Measurements from ENCODE around the gene GPR37L1. TPM values are rescaled to one million over a fixed set of nuclear protein-coding genes. Genes with fewer than 3 reads are reported as not detected.
"Not testable (repeated sequence)": the region's sequence is repeated elsewhere in the genome, so short reads cannot be mapped to it uniquely, and the experiment has no call there.

GPR37L1 gene
- total RNA-seq, 1 experiment from 2014 or later = not detected

GRCh38 chr1:202168861-202169260 is 46.1 kb downstream of the GPR37L1 start:
- Histone ChIP-seq H3K27me3 (no peaks in the 10 kb centered on the region), H3K4me3 (no peak overlapping the region), H3K9me3 (no peaks in the 10 kb centered on the region), H3K36me3 (no peaks in the 10 kb centered on the region)
- no peak for DNase-seq

GRCh38 chr1:202170726-202171125 is 48.0 kb downstream of the GPR37L1 start:
- Histone ChIP-seq H3K27me3 (no peaks in the 10 kb centered on the region), H3K4me3 (no peak overlapping the region), H3K36me3 (no peaks in the 10 kb centered on the region), H3K9me3 (no peaks in the 10 kb centered on the region)
- DNase-seq = no peak

GRCh38 chr1:202171292-202172014 is 48.7 kb downstream of the GPR37L1 start:
- Histone ChIP-seq H3K9me3 (no peaks in the 10 kb centered on the region), H3K4me3 (no peak overlapping the region), H3K27me3 (no peaks in the 10 kb centered on the region), H3K36me3 (no peaks in the 10 kb centered on the region)
- DNase-seq = no peak

- H3K36me3 ChIP-seq = no peaks in the 10 kb centered on the region
- no peaks in the 10 kb centered on the region for H3K27me3 ChIP-seq
- no peaks in the 10 kb centered on the region for H3K9me3 ChIP-seq
- no peak for DNase-seq
- no peak overlapping the region for H3K4me3 ChIP-seq
These were observed 49.3 kb downstream of the GPR37L1 start for GRCh38 chr1:202172015-202172355.

- no peak for DNase-seq
- no peaks in the 10 kb centered on the region for H3K9me3 ChIP-seq
- no peaks in the 10 kb centered on the region for H3K27me3 ChIP-seq
- H3K36me3 ChIP-seq = no peaks in the 10 kb centered on the region
- no peak overlapping the region for H3K4me3 ChIP-seq
These were observed 51.3 kb downstream of the GPR37L1 start for GRCh38 chr1:202173993-202174392.

- DNase-seq = no peak
- no peaks in the 10 kb centered on the region for H3K36me3 ChIP-seq
- no peaks in the 10 kb centered on the region for H3K27me3 ChIP-seq
- H3K4me3 ChIP-seq = no peak overlapping the region
- no peaks in the 10 kb centered on the region for H3K9me3 ChIP-seq
These were observed 54.5 kb downstream of the GPR37L1 start for GRCh38 chr1:202176949-202177927.

GRCh38 chr1:202179828-202180750 is 57.4 kb downstream of the GPR37L1 start:
- DNase-seq = no peak
- Histone ChIP-seq H3K36me3 (no peaks in the 10 kb centered on the region), H3K27me3 (no peaks in the 10 kb centered on the region)

GRCh38 chr1:202180751-202181139 is 58.0 kb downstream of the GPR37L1 start:
- not testable (repeated sequence) for H3K27me3 ChIP-seq, H3K36me3 ChIP-seq, DNase-seq, H3K4me3 ChIP-seq, H3K9me3 ChIP-seq

More at GRCh38 chr1:202179828-202180750, 57.4 kb downstream of the GPR37L1 start:
- Histone ChIP-seq H3K9me3 (no peaks in the 10 kb centered on the region), H3K4me3 (no peak overlapping the region)

GRCh38 chr1:202181586-202181985 is 58.9 kb downstream of the GPR37L1 start:
- Histone ChIP-seq H3K27me3 (no peaks in the 10 kb centered on the region), H3K4me3 (no peak overlapping the region), H3K9me3 (no peaks in the 10 kb centered on the region), H3K36me3 (no peaks in the 10 kb centered on the region)
- DNase-seq = no peak

- no peak overlapping the region for H3K4me3 ChIP-seq
- H3K9me3 ChIP-seq = no peaks in the 10 kb centered on the region
- H3K27me3 ChIP-seq = no peaks in the 10 kb centered on the region
- H3K36me3 ChIP-seq = no peaks in the 10 kb centered on the region
- DNase-seq = no peak
These were observed 59.5 kb downstream of the GPR37L1 start for GRCh38 chr1:202182040-202182877.

Other genes with a start within 250 kb of the GPR37L1 start
- gene SHISA4, start 234.0 kb upstream of the GPR37L1 start, total RNA-seq (2014; rRNA removed; shearing (Covaris generic); ENCODE audit: low replicate concordance) = 13.6 and 28.8 TPM in 2 replicates
- gene LMOD1, start 176.4 kb upstream of the GPR37L1 start, total RNA-seq (2014; rRNA removed; shearing (Covaris generic); ENCODE audit: low replicate concordance) = 0.03 TPM in 1 of 2 replicates, not detected in the other
- 97.0 and 105 TPM in 2 replicates for gene TIMM17A, start 167.4 kb upstream of the GPR37L1 start, total RNA-seq (2014; rRNA removed; shearing (Covaris generic); ENCODE audit: low replicate concordance)
- gene RNPEP, start 140.3 kb upstream of the GPR37L1 start, total RNA-seq (2014; rRNA removed; shearing (Covaris generic); ENCODE audit: low replicate concordance) = 112 and 135 TPM in 2 replicates
- gene ELF3, start 112.3 kb upstream of the GPR37L1 start, total RNA-seq (2014; rRNA removed; shearing (Covaris generic); ENCODE audit: low replicate concordance) = not detected in 2 replicates
- 21.3 and 35.5 TPM in 2 replicates for gene ARL8A, start 21.8 kb downstream of the GPR37L1 start, total RNA-seq (2014; rRNA removed; shearing (Covaris generic); ENCODE audit: low replicate concordance)
- gene PTPN7, start 37.7 kb downstream of the GPR37L1 start, total RNA-seq (2014; rRNA removed; shearing (Covaris generic); ENCODE audit: low replicate concordance) = not detected in 2 replicates
- gene LGR6, start 70.9 kb downstream of the GPR37L1 start, total RNA-seq (2014; rRNA removed; shearing (Covaris generic); ENCODE audit: low replicate concordance) = not detected in 2 replicates
- gene UBE2T, start 219.0 kb downstream of the GPR37L1 start, total RNA-seq (2014; rRNA removed; shearing (Covaris generic); ENCODE audit: low replicate concordance) = 83.6 and 111 TPM in 2 replicates
- gene PPP1R12B, start 225.8 kb downstream of the GPR37L1 start, total RNA-seq (2014; rRNA removed; shearing (Covaris generic); ENCODE audit: low replicate concordance) = 15.4 and 20.3 TPM in 2 replicates